OCI-LY3 (cell line): Measurements from ENCODE around the gene ASB14.

ENCODE experiments used
- CTCF ChIP-seq: fragments of 200-600, 300-600 bp; sonication (generic); IDR thresholded peaks from 2 replicates; pipeline ENCODE4 v1.5.1; 2014; ENCODE audit warnings: antibody characterized with exemption, low read length, low read depth
- EZH2phosphoT487 ChIP-seq: fragments of 200-600 bp; shearing (Covaris generic); IDR thresholded peaks from 2 replicates; pipeline ENCODE4 v1.6.1; 2018; ENCODE audit warnings: antibody characterized with exemption, mixed run types, low read depth

- TF ChIP-seq CTCF = no peak
- no peak for TF ChIP-seq EZH2phosphoT487
Measured at GRCh38 chr3:57298041-57298440, 5.6 kb upstream of the ASB14 start.
